ENCODE measurements around the gene NSG2.

Gene NSG2

DNA sequence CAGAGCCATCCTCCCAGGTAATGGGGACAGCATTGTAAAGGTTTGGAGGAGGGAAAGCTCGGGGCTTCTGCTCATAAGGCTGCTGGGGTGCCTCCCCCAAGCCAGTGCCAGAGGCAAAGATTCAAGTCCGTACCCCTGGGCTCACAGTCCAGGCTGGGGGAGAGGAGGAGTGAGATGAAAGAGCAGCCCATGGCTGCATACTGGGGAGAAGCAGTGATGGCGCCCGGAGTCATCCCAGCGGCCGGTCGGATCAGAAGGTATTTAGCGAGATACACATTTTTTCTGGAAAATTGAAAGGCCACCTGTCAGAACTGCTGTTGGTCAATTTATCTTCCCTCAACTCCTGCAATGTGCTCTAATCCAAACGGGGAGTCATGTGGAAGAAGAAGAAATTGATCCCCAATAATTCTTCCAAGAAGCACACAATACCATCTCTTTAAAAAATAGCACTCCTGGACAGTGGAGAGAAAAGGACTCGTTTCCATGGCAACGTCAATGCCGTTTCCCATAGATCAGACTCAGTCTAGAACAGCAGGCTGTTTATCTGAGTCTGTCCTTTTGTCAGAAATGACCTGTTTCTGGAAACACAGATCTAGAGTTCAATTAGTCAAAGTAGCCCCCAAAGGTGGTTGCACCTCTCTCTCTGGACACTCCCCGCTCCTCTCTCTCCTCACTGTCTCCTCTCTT is 65.9 kb downstream of the NSG2 start:
- FAIRE-seq (no peak), DNase-seq (ENCODE audit: insufficient read length, low spot score) (no peak)
- no peak for TF ChIP-seq POU2F2 (IDR thresholded peaks at IDR 0.05; ENCODE audit: low read depth, low read length)
- TF ChIP-seq TAF1 (IDR thresholded peaks at IDR 0.05; ENCODE audit: low read depth, low read length), result no peak
- no peak for TF ChIP-seq SPI1 (IDR thresholded peaks at IDR 0.05; ENCODE audit: low read depth, low read length)
- TF ChIP-seq POLR2AphosphoS5 (IDR thresholded peaks at IDR 0.05; ENCODE audit: low read depth, low read length), result no peak
- no peak for TF ChIP-seq POLR2A (IDR thresholded peaks at IDR 0.05; ENCODE audit: low read depth, low read length)
- TF ChIP-seq PAX5 (IDR thresholded peaks at IDR 0.05; ENCODE audit: insufficient read depth, low read length, severe bottlenecking), result no peak

- FAIRE-seq (no peak), DNase-seq (ENCODE audit: insufficient read length, low spot score) (no peak)
- no peak for TF ChIP-seq TAF1 (IDR thresholded peaks at IDR 0.05; ENCODE audit: low read depth, low read length)
- TF ChIP-seq PAX5 (IDR thresholded peaks at IDR 0.05; ENCODE audit: insufficient read depth, low read length, severe bottlenecking), result no peak
- TF ChIP-seq POLR2AphosphoS5 (IDR thresholded peaks at IDR 0.05; ENCODE audit: low read depth, low read length), result no peak
- no peak for TF ChIP-seq POU2F2 (IDR thresholded peaks at IDR 0.05; ENCODE audit: low read depth, low read length)
- TF ChIP-seq SPI1 (IDR thresholded peaks at IDR 0.05; ENCODE audit: low read depth, low read length), result no peak
- TF ChIP-seq POLR2A (IDR thresholded peaks at IDR 0.05; ENCODE audit: low read depth, low read length), result no peak
Observed at GRCh38 chr5:174115226-174115625, 69.7 kb downstream of the NSG2 start.

- no peak for DNase-seq (ENCODE audit: insufficient read length, low spot score)
- TF ChIP-seq POLR2A (IDR thresholded peaks at IDR 0.05; ENCODE audit: low read depth, low read length) (no peak), POU2F2 (IDR thresholded peaks at IDR 0.05; ENCODE audit: low read depth, low read length) (no peak), TAF1 (IDR thresholded peaks at IDR 0.05; ENCODE audit: low read depth, low read length) (no peak), SPI1 (IDR thresholded peaks at IDR 0.05; ENCODE audit: low read depth, low read length) (no peak), POLR2AphosphoS5 (IDR thresholded peaks at IDR 0.05; ENCODE audit: low read depth, low read length) (no peak), PAX5 (IDR thresholded peaks at IDR 0.05; ENCODE audit: insufficient read depth, low read length, severe bottlenecking) (no peak)
- no peak for FAIRE-seq
Observed at GRCh38 chr5:174118823-174119467, 73.4 kb downstream of the NSG2 start.

DNA sequence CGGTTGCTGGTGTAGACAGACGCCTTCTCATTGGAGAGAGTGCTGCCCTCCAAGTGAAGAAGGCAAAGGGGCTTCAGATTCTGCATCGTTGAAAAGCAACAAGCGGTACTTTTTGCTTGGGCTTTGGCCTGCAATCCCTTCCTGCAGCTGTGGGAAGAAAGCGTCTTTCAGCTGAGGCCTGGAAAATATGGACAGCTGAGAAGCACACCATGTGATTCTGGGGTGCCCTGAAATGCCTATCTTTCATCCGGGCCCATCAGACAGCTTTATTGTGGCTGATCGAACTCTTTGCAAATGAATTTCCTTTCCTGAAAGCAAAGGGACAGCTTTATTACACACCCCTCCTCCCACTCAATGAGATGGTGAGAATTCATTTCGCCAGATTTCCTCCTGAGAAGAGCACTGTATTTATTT is 74.0 kb downstream of the NSG2 start:
- DNase-seq (ENCODE audit: insufficient read length, low spot score) (no peak), FAIRE-seq (no peak)
- no peak for TF ChIP-seq TAF1 (IDR thresholded peaks at IDR 0.05; ENCODE audit: low read depth, low read length)
- no peak for TF ChIP-seq PAX5 (IDR thresholded peaks at IDR 0.05; ENCODE audit: insufficient read depth, low read length, severe bottlenecking)
- no peak for TF ChIP-seq POLR2AphosphoS5 (IDR thresholded peaks at IDR 0.05; ENCODE audit: low read depth, low read length)
- TF ChIP-seq POU2F2 (IDR thresholded peaks at IDR 0.05; ENCODE audit: low read depth, low read length), result no peak
- TF ChIP-seq SPI1 (IDR thresholded peaks at IDR 0.05; ENCODE audit: low read depth, low read length), result no peak
- no peak for TF ChIP-seq POLR2A (IDR thresholded peaks at IDR 0.05; ENCODE audit: low read depth, low read length)

DNA sequence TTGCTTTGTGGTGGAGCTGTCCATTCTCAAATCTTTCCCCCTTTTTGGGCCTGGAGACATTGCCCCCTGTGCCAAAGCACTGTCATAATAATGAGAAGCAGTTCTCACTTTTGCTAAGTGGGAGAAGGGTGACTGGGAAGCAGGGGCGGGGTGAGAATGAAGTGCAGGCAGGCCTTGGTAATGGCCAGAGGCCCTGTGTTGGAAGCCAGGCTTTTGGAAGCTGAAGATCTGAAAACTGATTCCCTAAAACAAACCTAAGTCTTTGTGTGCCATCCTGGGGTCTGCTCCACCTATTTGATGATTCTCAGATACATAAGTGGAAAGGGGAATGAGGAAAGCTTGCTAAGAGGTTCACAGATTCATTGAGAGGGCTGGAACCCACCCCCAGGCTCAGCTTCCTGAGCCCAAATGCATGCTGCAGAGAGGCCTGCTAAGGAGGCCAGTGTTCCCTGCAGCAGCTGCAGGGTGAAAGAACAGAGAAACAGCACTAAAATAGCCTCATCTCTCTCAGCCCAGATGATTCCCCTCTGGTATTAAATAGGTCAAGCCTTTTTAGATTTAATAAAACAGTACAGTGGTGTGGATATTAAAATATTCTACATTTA is 75.0 kb downstream of the NSG2 start:
- FAIRE-seq (no peak), DNase-seq (ENCODE audit: insufficient read length, low spot score) (no peak)
- TF ChIP-seq POLR2AphosphoS5 (IDR thresholded peaks at IDR 0.05; ENCODE audit: low read depth, low read length) (no peak), TAF1 (IDR thresholded peaks at IDR 0.05; ENCODE audit: low read depth, low read length) (no peak), PAX5 (IDR thresholded peaks at IDR 0.05; ENCODE audit: insufficient read depth, low read length, severe bottlenecking) (no peak), POU2F2 (IDR thresholded peaks at IDR 0.05; ENCODE audit: low read depth, low read length) (no peak), POLR2A (IDR thresholded peaks at IDR 0.05; ENCODE audit: low read depth, low read length) (no peak), SPI1 (IDR thresholded peaks at IDR 0.05; ENCODE audit: low read depth, low read length) (no peak)

DNA sequence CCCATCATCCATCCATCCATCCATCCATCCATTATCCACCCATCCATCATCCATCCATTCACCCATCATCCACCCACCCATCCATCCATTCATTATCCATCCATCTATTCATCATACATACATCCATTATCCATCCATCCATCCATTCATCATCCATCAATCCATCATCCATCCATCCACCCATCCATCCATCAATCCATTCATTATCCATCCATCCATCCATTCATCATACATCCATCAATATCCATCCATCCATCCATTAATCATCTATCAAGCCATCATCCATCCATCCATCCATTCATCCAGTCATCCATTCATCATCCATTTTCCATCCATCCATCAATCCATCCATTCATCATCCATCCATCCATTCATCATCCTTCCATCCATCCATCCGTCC is 89.0 kb downstream of the NSG2 start:
- no peak for TF ChIP-seq SPI1 (IDR thresholded peaks at IDR 0.05; ENCODE audit: low read depth, low read length)
- no peak for TF ChIP-seq PAX5 (IDR thresholded peaks at IDR 0.05; ENCODE audit: insufficient read depth, low read length, severe bottlenecking)
- no peak for TF ChIP-seq POLR2AphosphoS5 (IDR thresholded peaks at IDR 0.05; ENCODE audit: low read depth, low read length)
- TF ChIP-seq POLR2A (IDR thresholded peaks at IDR 0.05; ENCODE audit: low read depth, low read length), result no peak
- TF ChIP-seq POU2F2 (IDR thresholded peaks at IDR 0.05; ENCODE audit: low read depth, low read length), result no peak
- no peak for TF ChIP-seq TAF1 (IDR thresholded peaks at IDR 0.05; ENCODE audit: low read depth, low read length)
- no peak for DNase-seq (ENCODE audit: insufficient read length, low spot score)
- no peak for FAIRE-seq

DNA sequence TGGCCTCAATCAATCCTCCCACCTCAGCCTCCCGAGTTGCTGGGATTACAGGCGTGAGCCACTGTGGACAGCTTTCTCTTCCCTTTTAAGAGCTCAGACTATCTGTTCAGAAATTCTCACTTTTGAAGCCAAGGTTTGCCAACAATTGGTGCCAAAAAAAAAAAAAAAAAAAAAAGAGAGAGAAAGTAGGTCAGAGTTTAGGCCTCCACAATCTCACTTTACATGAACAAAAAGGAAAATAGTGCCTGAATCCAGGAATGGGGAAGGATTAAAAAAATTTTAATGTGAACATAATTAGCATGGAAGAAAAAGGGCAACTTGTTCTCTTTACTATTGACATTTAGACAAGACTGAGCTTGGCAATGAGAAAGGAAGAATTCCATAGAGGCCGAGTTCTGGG is 94.1 kb downstream of the NSG2 start:
- FAIRE-seq, result no peak
- no peak for DNase-seq (ENCODE audit: insufficient read length, low spot score)
- TF ChIP-seq POU2F2 (IDR thresholded peaks at IDR 0.05; ENCODE audit: low read depth, low read length) (no peak), POLR2A (IDR thresholded peaks at IDR 0.05; ENCODE audit: low read depth, low read length) (no peak)

- TF ChIP-seq POLR2A (IDR thresholded peaks at IDR 0.05; ENCODE audit: low read depth, low read length), result no peak
- no peak for TF ChIP-seq TAF1 (IDR thresholded peaks at IDR 0.05; ENCODE audit: low read depth, low read length)
- no peak for TF ChIP-seq POLR2AphosphoS5 (IDR thresholded peaks at IDR 0.05; ENCODE audit: low read depth, low read length)
- no peak for TF ChIP-seq SPI1 (IDR thresholded peaks at IDR 0.05; ENCODE audit: low read depth, low read length)
- no peak for TF ChIP-seq PAX5 (IDR thresholded peaks at IDR 0.05; ENCODE audit: insufficient read depth, low read length, severe bottlenecking)
- no peak for TF ChIP-seq POU2F2 (IDR thresholded peaks at IDR 0.05; ENCODE audit: low read depth, low read length)
- DNase-seq (ENCODE audit: insufficient read length, low spot score) (no peak), FAIRE-seq (no peak)
Observed at GRCh38 chr5:174140452-174141020, 95.0 kb downstream of the NSG2 start.

- FAIRE-seq, result no peak
- TF ChIP-seq PAX5 (IDR thresholded peaks at IDR 0.05; ENCODE audit: insufficient read depth, low read length, severe bottlenecking) (no peak), POLR2A (IDR thresholded peaks at IDR 0.05; ENCODE audit: low read depth, low read length) (no peak), POLR2AphosphoS5 (IDR thresholded peaks at IDR 0.05; ENCODE audit: low read depth, low read length) (no peak), POU2F2 (IDR thresholded peaks at IDR 0.05; ENCODE audit: low read depth, low read length) (no peak), SPI1 (IDR thresholded peaks at IDR 0.05; ENCODE audit: low read depth, low read length) (no peak), TAF1 (IDR thresholded peaks at IDR 0.05; ENCODE audit: low read depth, low read length) (no peak)
- no peak for DNase-seq (ENCODE audit: insufficient read length, low spot score)
Observed at GRCh38 chr5:174141398-174141797, 95.9 kb downstream of the NSG2 start.
